Activated naive CD4-positive, alpha-beta T cell treated with anti-CD3 and anti-CD28 coated beads for 36 hours (primary cell): ENCODE measurements around the gene EPS8L1. TPM values are rescaled to one million over a fixed set of nuclear protein-coding genes. Genes with fewer than 3 reads are reported as not detected.

Source experiments
- microRNA-seq: library from miRNA; unstranded; fragments of <30 nt; microRNA quantifications from one replicate; pipeline ENCODE4 v1.2.0, GENCODE V29; 2022; ENCODE audit warnings: borderline microRNAs expressed, borderline replicate concordance
- total RNA-seq, 2 experiments: library from RNA; stranded (reverse); gene quantifications; one replicate each; pipeline ENCODE4 v1.2.3, GENCODE V29; 2021

EPS8L1 gene
- total RNA-seq, 2 experiments from 2014 or later: 0.88 to 0.89 TPM

Small RNA genes within 50 kb of the gene (microRNA-seq; reads per million reads assigned to microRNA genes)
- gene MIR7975: not detected

Other genes with a start within 250 kb of the EPS8L1 start
- gene KIR2DS4, start 243.2 kb upstream of the EPS8L1 start, total RNA-seq: not detected
- under 1 TPM in 1 of 2 experiments, not detected in 1; 0.17 TPM for gene KIR3DL2, start 225.4 kb upstream of the EPS8L1 start, total RNA-seq
- not detected for gene FCAR, start 201.6 kb upstream of the EPS8L1 start, total RNA-seq
- not detected for gene NCR1, start 169.7 kb upstream of the EPS8L1 start, total RNA-seq
- not detected for gene NLRP7, start 128.3 kb upstream of the EPS8L1 start, total RNA-seq
- gene NLRP2, start 109.5 kb upstream of the EPS8L1 start, total RNA-seq: 1 to 10 TPM; 5.5 TPM
- not detected for gene GP6, start 37.6 kb upstream of the EPS8L1 start, total RNA-seq
- gene RDH13, start 12.7 kb upstream of the EPS8L1 start, total RNA-seq: 1 to 10 TPM; 8.7 to 8.9 TPM
- 10 to 100 TPM; 41.2 to 42.1 TPM for gene PPP1R12C, start 41.8 kb downstream of the EPS8L1 start, total RNA-seq
- gene TNNT1, start 73.3 kb downstream of the EPS8L1 start, total RNA-seq: not detected
- gene TNNI3, start 81.9 kb downstream of the EPS8L1 start, total RNA-seq: not detected
- not detected for gene DNAAF3, start 90.7 kb downstream of the EPS8L1 start, total RNA-seq
- not detected for gene SYT5, start 104.4 kb downstream of the EPS8L1 start, total RNA-seq
- gene PTPRH, start 133.6 kb downstream of the EPS8L1 start, total RNA-seq: not detected
- gene TMEM86B, start 152.9 kb downstream of the EPS8L1 start, total RNA-seq: 1 to 10 TPM; 6.1 to 6.8 TPM
- gene PPP6R1, start 183.1 kb downstream of the EPS8L1 start, total RNA-seq: 100 to 1,000 TPM; 166 to 174 TPM
- gene HSPBP1, start 204.2 kb downstream of the EPS8L1 start, total RNA-seq: 10 to 100 TPM; 44.3 to 45.0 TPM
- 1 to 10 TPM; 1.4 to 2.2 TPM for gene BRSK1, start 208.1 kb downstream of the EPS8L1 start, total RNA-seq
- not detected for gene TMEM150B, start 249.5 kb downstream of the EPS8L1 start, total RNA-seq